Fibroblast of lung (primary cell): ENCODE measurements around the gene SIGLEC8. TPM values are rescaled to one million over a fixed set of nuclear protein-coding genes. Genes with fewer than 3 reads are reported as not detected.
A peak's percentile ranks its signal among the peaks of the same experiment; 100 is the strongest.

ENCODE experiments used
- DNase-seq, 2 donors: peaks; one replicate each; pipeline versions ENCODE4 v3.0.0 to v3.0.0-alpha.2; 2010; ENCODE audit warnings: low read depth in 2 of 2
- H2AFZ ChIP-seq: 2 replicates; pipeline ENCODE4 v1.5.1; 2012; ENCODE audit warnings: low read length, control low read depth, inconsistent platforms
- H3K27ac ChIP-seq: 2 replicates; pipeline ENCODE4 v1.5.1; 2011; ENCODE audit warnings: low read length, control low read depth; ENCODE audit not compliant: insufficient read depth
- H3K27me3 ChIP-seq: 2 replicates; pipeline ENCODE4 v1.5.1; 2011; ENCODE audit warnings: mild to moderate bottlenecking, low read length; ENCODE audit not compliant: control insufficient read depth, insufficient read depth
- H3K36me3 ChIP-seq: 2 replicates; pipeline ENCODE4 v1.5.1; 2011; ENCODE audit warnings: low read length; ENCODE audit not compliant: control insufficient read depth, insufficient read depth
- H3K4me1 ChIP-seq: 2 replicates; pipeline ENCODE4 v1.5.1; 2011; ENCODE audit warnings: low read length; ENCODE audit not compliant: control insufficient read depth, insufficient read depth; ENCODE audit errors: extremely low read depth
- H3K4me2 ChIP-seq: 2 replicates; pipeline ENCODE4 v1.5.1; 2011; ENCODE audit warnings: low read length, control low read depth; ENCODE audit not compliant: insufficient read depth; ENCODE audit errors: extremely low read depth
- H3K4me3 ChIP-seq, 4 experiments: fragments of 200-600 bp in 1 of 4; sonication (generic) in 1 of 4; replicated peaks in 1 of 4; 2 replicates each; pipeline ENCODE4 v1.5.1; 2011 to 2016; ENCODE audit warnings: low read length in 4 of 4, low read depth in 3 of 4, mild to moderate bottlenecking in 3 of 4, control low read depth in 2 of 4, inconsistent platforms in 1 of 4, mixed read lengths in 1 of 4; ENCODE audit not compliant: insufficient read depth in 1 of 4; ENCODE audit errors: control extremely low read depth in 1 of 4
- H3K79me2 ChIP-seq: 2 replicates; pipeline ENCODE4 v1.5.1; 2012; ENCODE audit warnings: mild to moderate bottlenecking, low read length, inconsistent platforms; ENCODE audit not compliant: control insufficient read depth, insufficient read depth
- H3K9ac ChIP-seq: 2 replicates; pipeline ENCODE4 v1.5.1; 2011; ENCODE audit warnings: mild to moderate bottlenecking, low read length, control low read depth; ENCODE audit not compliant: insufficient read depth
- H3K9me3 ChIP-seq: 2 replicates; pipeline ENCODE4 v1.5.1; 2012; ENCODE audit warnings: low read depth, low read length; ENCODE audit not compliant: control insufficient read depth, insufficient read depth
- H4K20me1 ChIP-seq: 2 replicates; pipeline ENCODE4 v1.5.1; 2011; ENCODE audit warnings: low read length; ENCODE audit not compliant: control insufficient read depth, insufficient read depth; ENCODE audit errors: extremely low read depth
- EZH2 ChIP-seq: IDR thresholded peaks from 2 replicates; pipeline ENCODE4 v1.5.1; 2012; ENCODE audit warnings: low read length, control low read depth, mild to moderate bottlenecking; ENCODE audit errors: missing control alignments
- polyA plus RNA-seq, 2 donors: library from polyadenylated mRNA; depleted of rRNA in 1 of 2; stranded (reverse) in 1 of 2; unstranded in 1 of 2; fragments of >200 nt; gene quantifications; 2 replicates each; pipeline ENCODE4 v1.2.1, GENCODE V29; 2011 to 2012; ENCODE audit warnings: missing spikeins in 1 of 2
- total RNA-seq: library from RNA; depleted of rRNA; stranded (reverse); fragments of >200 nt; gene quantifications from 2 replicates; pipeline ENCODE4 v1.2.1, GENCODE V29; 2014
- TF ChIP-seq, protein P1 (sequence below), 2 donors: IDR thresholded peaks in 1 of 2; conservative IDR thresholded peaks in 1 of 2; 1 replicate in 1 of 2; 2 replicates in 1 of 2; pipeline ENCODE4 v1.5.1; 2011 to 2012; ENCODE audit warnings: low read length in 2 of 2, control low read depth in 1 of 2, inconsistent platforms in 1 of 2, low read depth in 1 of 2, mild to moderate bottlenecking in 1 of 2

The SIGLEC8 gene
- total and polyA plus RNA-seq, 2 donors (not counting 1 experiment from before 2014, with no cell fraction given), result not detected

DNA sequence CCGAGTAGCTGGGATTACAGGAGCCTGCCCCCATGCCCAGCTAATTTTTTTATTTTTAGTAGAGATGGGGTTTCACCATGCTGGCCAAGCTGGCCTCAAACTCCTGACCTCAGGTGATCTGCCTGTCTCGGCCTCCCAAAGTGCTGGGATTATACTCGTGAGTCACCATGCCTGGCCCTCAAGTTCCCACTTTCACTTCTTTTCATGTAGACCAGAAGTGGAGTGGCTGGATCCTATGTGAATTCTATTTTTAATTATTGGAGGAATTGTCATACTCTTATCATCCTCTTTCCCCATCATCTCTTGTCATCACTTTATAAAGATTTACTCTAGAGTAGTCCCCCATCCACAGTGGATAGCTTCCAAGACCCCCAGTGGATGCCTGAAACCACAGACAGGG lies 28.0 kb downstream of the SIGLEC8 start:
- H3K9ac ChIP-seq, result no peak overlapping the region
- no peaks in the 10 kb centered on the region for H3K36me3 ChIP-seq
- H4K20me1 ChIP-seq, result no peaks in the 10 kb centered on the region
- H3K4me3 ChIP-seq, result no peak overlapping the region
- H2AFZ ChIP-seq, result no peak overlapping the region
- no peak overlapping the region for H3K4me2 ChIP-seq
- H3K27me3 ChIP-seq, result no peaks in the 10 kb centered on the region
- no peaks in the 10 kb centered on the region for H3K79me2 ChIP-seq
- H3K9me3 ChIP-seq, result no peaks in the 10 kb centered on the region
- DNase-seq, result no peak
- TF ChIP-seq, protein P1, sequence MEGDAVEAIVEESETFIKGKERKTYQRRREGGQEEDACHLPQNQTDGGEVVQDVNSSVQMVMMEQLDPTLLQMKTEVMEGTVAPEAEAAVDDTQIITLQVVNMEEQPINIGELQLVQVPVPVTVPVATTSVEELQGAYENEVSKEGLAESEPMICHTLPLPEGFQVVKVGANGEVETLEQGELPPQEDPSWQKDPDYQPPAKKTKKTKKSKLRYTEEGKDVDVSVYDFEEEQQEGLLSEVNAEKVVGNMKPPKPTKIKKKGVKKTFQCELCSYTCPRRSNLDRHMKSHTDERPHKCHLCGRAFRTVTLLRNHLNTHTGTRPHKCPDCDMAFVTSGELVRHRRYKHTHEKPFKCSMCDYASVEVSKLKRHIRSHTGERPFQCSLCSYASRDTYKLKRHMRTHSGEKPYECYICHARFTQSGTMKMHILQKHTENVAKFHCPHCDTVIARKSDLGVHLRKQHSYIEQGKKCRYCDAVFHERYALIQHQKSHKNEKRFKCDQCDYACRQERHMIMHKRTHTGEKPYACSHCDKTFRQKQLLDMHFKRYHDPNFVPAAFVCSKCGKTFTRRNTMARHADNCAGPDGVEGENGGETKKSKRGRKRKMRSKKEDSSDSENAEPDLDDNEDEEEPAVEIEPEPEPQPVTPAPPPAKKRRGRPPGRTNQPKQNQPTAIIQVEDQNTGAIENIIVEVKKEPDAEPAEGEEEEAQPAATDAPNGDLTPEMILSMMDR (conservative IDR thresholded peaks at IDR 0.05 in 1 of 2, IDR thresholded peaks at IDR 0.05 in 1 of 2; ENCODE audit: low read depth in 1 of 2, low read length in 2 of 2), result no peak
- TF ChIP-seq EZH2, result no peak
- H3K4me1 ChIP-seq, result no peaks in the 10 kb centered on the region
- no peak overlapping the region for H3K27ac ChIP-seq

DNA sequence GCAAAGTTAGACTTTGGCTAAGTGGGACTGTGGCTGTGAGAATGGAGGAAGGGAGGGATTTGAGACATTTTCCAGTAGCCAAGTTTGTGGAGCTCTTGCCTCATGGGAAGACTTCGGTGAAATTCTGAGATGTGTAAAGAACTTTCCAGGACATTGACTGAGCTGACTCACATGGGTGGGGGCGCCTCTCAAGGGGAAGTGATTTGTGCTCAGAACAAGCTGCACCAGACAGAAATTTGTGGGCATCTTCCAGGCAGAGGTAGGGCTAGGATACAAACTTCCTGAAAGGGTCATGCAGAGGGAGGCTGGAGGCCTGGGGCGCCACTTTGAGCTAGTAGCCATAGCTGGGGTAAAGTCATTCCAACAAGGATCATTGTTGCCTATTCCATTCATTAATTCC lies 31.1 kb downstream of the SIGLEC8 start:
- Histone ChIP-seq H3K9ac (no peak overlapping the region), H3K79me2 (no peaks in the 10 kb centered on the region), H3K36me3 (no peaks in the 10 kb centered on the region), H3K27ac (no peak overlapping the region), H3K4me1 (no peaks in the 10 kb centered on the region), H4K20me1 (no peaks in the 10 kb centered on the region), H3K4me3 (no peak overlapping the region), H3K9me3 (no peaks in the 10 kb centered on the region), H2AFZ (no peak overlapping the region), H3K4me2 (no peak overlapping the region), H3K27me3 (no peaks in the 10 kb centered on the region)
- TF ChIP-seq, protein P1 (conservative IDR thresholded peaks at IDR 0.05 in 1 of 2, IDR thresholded peaks at IDR 0.05 in 1 of 2; ENCODE audit: low read depth in 1 of 2, low read length in 2 of 2), result no peak
- no peak for TF ChIP-seq EZH2
- no peak for DNase-seq

DNA sequence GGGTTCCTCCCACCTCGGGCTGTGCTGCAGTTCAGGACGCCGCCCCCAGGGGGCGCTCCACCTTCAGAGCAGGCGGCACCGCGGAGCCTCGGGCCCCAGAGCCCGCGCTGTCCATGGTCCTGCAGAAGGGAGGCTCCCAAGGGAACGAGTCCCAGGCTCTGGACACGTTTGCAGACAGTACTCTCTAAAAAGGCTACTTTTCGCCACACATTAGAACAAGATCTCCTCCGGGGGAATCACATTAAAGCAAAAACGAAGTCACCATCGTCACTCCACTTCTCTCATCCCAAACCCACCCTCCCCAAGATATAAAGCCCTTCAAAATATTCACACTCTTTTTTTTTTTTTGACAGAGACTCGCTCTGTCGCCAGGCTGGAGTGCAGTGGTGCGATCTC lies 36.2 kb downstream of the SIGLEC8 start:
- H4K20me1 ChIP-seq, result no peaks in the 10 kb centered on the region
- no peaks in the 10 kb centered on the region for H3K36me3 ChIP-seq
- no peaks in the 10 kb centered on the region for H3K27me3 ChIP-seq
- H3K4me1 ChIP-seq, result no peaks in the 10 kb centered on the region
- H2AFZ ChIP-seq, result no peak overlapping the region
- H3K9me3 ChIP-seq, result no peaks in the 10 kb centered on the region
- H3K4me3 ChIP-seq, result no peak overlapping the region
- no peak overlapping the region for H3K27ac ChIP-seq
- H3K4me2 ChIP-seq, result no peak overlapping the region
- TF ChIP-seq, protein P1 (conservative IDR thresholded peaks at IDR 0.05 in 1 of 2, IDR thresholded peaks at IDR 0.05 in 1 of 2; ENCODE audit: low read depth in 1 of 2, low read length in 2 of 2), result peak; percentile 76 to 99
- TF ChIP-seq EZH2, result no peak
- no peaks in the 10 kb centered on the region for H3K79me2 ChIP-seq
- peak; percentile 25 to 60 for DNase-seq
- H3K9ac ChIP-seq, result no peak overlapping the region
